Sigmoid colon (tissue), 7 donors: ENCODE measurements around the gene CR2. TPM values are rescaled to one million over a fixed set of nuclear protein-coding genes. Genes with fewer than 3 reads are reported as not detected.
"Not testable (repeated sequence)": the region's sequence is repeated elsewhere in the genome, so short reads cannot be mapped to it uniquely, and the experiment has no call there.

Experiments used
- DNase-seq: peaks from one replicate; pipeline ENCODE4 v3.0.0-alpha.2; 2019
- H3K27ac ChIP-seq, 4 donors: fragments of 200-600 bp; sonication (generic); one replicate each; pipeline ENCODE4 v1.5.1; 2016 to 2019; ENCODE audit warnings: mild to moderate bottlenecking in 1 of 4
- H3K27me3 ChIP-seq, 3 donors: fragments of 200-600 bp; sonication (generic); one replicate each; pipeline ENCODE4 v1.5.1; 2019; ENCODE audit warnings: mild to moderate bottlenecking in 1 of 3
- H3K36me3 ChIP-seq, 4 donors: fragments of 200-600 bp; sonication (generic); one replicate each; pipeline ENCODE4 v1.5.1; 2016 to 2019
- H3K4me1 ChIP-seq, 4 donors: fragments of 200-600 bp; sonication (generic); one replicate each; pipeline ENCODE4 v1.5.1; 2017 to 2019
- H3K4me3 ChIP-seq, 4 donors: fragments of 200-600 bp; sonication (generic); one replicate each; pipeline ENCODE4 v1.5.1; 2017 to 2019; ENCODE audit warnings: mild to moderate bottlenecking in 2 of 4, moderate library complexity in 1 of 4
- H3K9me3 ChIP-seq, 4 donors: fragments of 200-600 bp in 3 of 4; sonication (generic) in 3 of 4; one replicate each; pipeline versions ENCODE4 v1.5.1 to v1.6.1; 2013 to 2019
- WGBS, 2 donors: extraction: QIAGEN DNeasy Blood & Tissue Kit; methylation state at CpG; one replicate each; pipeline ENCODE4 v1.1.7; 2013; 5-methylcytosine and 5-hydroxymethylcytosine counted together
- intact Hi-C: fragments of 100-400 bp; cut with DNase I; formaldehyde crosslinking; loops from one replicate; pipeline ENCODE4 v1.15.1; 2023
- polyA plus RNA-seq, 3 donors: library from polyadenylated mRNA; stranded (reverse); fragments of 200-250 nt; gene quantifications; one replicate each; pipeline ENCODE4 v1.2.3, GENCODE V29; 2013
- total RNA-seq, 4 donors: library from RNA; depleted of rRNA; stranded (reverse); fragments of >200 nt; gene quantifications; one replicate each; pipeline ENCODE4 v1.1.0, GENCODE V29; 2016
- donor health status: healthy with polysubstance abuse.
- donor health status: Bipolar disorder and iron deficiency.
- donor health status: healthy.

Gene CR2
- total and polyA plus RNA-seq, 7 donors: 0.23 to 50.7 (median 0.60) TPM; not detected in 4

GRCh38 chr1:207536263-207536662 is 82.1 kb downstream of the CR2 start:
- WGBS, 2 donors: no CpG with 5 or more reads among the region's 5 CpGs
- H3K27ac ChIP-seq, DNase-seq, H3K4me1 ChIP-seq, H3K36me3 ChIP-seq, H3K9me3 ChIP-seq, intact Hi-C loops, H3K4me3 ChIP-seq, H3K27me3 ChIP-seq: not testable (repeated sequence)

Other genes with a start within 250 kb of the CR2 start
- 10 to 100 TPM; 25.3 to 48.9 (median 42.3) TPM for gene CD55, start 132.7 kb upstream of the CR2 start, total RNA-seq
- 10 to 100 TPM; 10.8 to 56.1 (median 17.3) TPM for gene CD55, start 132.7 kb upstream of the CR2 start, polyA plus RNA-seq
- 10 to 100 TPM in 1 of 4 donors, 1 to 10 TPM in 3; 2.2 to 11.5 (median 6.4) TPM for gene CR1, start 41.8 kb downstream of the CR2 start, total RNA-seq
- 1 to 10 TPM in 2 of 3 donors, under 1 TPM in 1; 0.46 to 7.9 (median 1.8) TPM for gene CR1, start 41.8 kb downstream of the CR2 start, polyA plus RNA-seq
- not detected for gene CR1L, start 190.8 kb downstream of the CR2 start, total RNA-seq
- under 1 TPM in 1 of 3 donors, not detected in 2; 0.73 TPM for gene CR1L, start 190.8 kb downstream of the CR2 start, polyA plus RNA-seq